Measurements from ENCODE around the gene SH3TC1.

- TF ChIP-seq, protein P1, sequence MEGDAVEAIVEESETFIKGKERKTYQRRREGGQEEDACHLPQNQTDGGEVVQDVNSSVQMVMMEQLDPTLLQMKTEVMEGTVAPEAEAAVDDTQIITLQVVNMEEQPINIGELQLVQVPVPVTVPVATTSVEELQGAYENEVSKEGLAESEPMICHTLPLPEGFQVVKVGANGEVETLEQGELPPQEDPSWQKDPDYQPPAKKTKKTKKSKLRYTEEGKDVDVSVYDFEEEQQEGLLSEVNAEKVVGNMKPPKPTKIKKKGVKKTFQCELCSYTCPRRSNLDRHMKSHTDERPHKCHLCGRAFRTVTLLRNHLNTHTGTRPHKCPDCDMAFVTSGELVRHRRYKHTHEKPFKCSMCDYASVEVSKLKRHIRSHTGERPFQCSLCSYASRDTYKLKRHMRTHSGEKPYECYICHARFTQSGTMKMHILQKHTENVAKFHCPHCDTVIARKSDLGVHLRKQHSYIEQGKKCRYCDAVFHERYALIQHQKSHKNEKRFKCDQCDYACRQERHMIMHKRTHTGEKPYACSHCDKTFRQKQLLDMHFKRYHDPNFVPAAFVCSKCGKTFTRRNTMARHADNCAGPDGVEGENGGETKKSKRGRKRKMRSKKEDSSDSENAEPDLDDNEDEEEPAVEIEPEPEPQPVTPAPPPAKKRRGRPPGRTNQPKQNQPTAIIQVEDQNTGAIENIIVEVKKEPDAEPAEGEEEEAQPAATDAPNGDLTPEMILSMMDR (IDR thresholded peaks at IDR 0.05): no peak
- TF ChIP-seq POLR2A (IDR thresholded peaks at IDR 0.05): no peak
Observed at GRCh38 chr4:8156617-8157016, 42.5 kb upstream of the SH3TC1 start.

All from vagina (tissue), 2 donors.